ENCODE measurements around the gene PRAMEF9. TPM values are rescaled to one million over a fixed set of nuclear protein-coding genes. Genes with fewer than 3 reads are reported as not detected.
"Not testable (repeated sequence)": the region's sequence is repeated elsewhere in the genome, so short reads cannot be mapped to it uniquely, and the experiment has no call there.

PRAMEF9 gene
- total and polyA plus RNA-seq, 9 of the 15 experiments (the other 6 are each of a cell fraction or from before 2014, with no cell fraction given), result not detected

DNA sequence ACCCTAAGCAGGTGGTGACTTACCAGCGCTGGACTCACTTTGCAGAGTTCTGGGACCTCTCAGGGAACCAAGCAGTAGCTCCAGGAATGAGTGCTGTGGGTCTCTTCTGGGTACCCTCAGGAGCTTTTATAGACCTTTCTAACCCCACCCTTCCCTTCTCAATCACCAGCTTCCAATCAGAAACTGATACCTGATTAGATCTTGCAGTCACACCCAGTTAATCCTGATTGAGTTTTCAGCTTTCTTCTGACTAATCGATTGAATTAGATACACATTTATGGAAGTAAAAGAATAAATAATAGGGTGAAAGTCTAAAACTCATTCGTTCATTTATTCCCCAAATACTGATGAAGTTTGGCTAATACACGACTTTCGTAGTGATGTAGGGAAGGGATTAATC is 29.7 kb downstream of the PRAMEF9 start, which contains the start of gene PRAMEF13:
Gene PRAMEF13, minus strand, starts transcription at position 101 of the 400 bp plus-strand sequence. CDS start 1,820 bp downstream, outside the sequence.
- FAIRE-seq; DNase-seq (ENCODE audit: extremely low read depth in 1 of 4, low spot score in 3 of 4); intact Hi-C loops (cut with micrococcal nuclease); CTCF ChIA-PET (ENCODE audit: low intra/inter-chr PET ratio); H3K36me3 ChIP-seq (ENCODE audit: control insufficient read depth, insufficient read depth, low read length); ATAC-seq; H2AFZ ChIP-seq (ENCODE audit: low read depth, low read length); H3K79me2 ChIP-seq (ENCODE audit: control insufficient read depth, insufficient read depth, low read length); H3K27me3 ChIP-seq (ENCODE audit: control insufficient read depth in 2 of 2, insufficient read depth in 2 of 2, low read length in 2 of 2); H3K27ac ChIP-seq (ENCODE audit: extremely low read depth, low read depth, low read length); H3K9me1 ChIP-seq (ENCODE audit: control insufficient read depth, insufficient read depth, low read length); in situ Hi-C loops (cut with MboI); H4K20me1 ChIP-seq (replicated peaks; ENCODE audit: control insufficient read depth, insufficient read depth, low read length); BruUV-seq (replicated peaks); H3K4me3 ChIP-seq; H3K4me1 ChIP-seq (replicated peaks in 1 of 2; ENCODE audit: control insufficient read depth in 2 of 2, insufficient read depth in 2 of 2, low read length in 2 of 2); H3K9me3 ChIP-seq (replicated peaks; ENCODE audit: control insufficient read depth, insufficient read depth, low read depth, low read length); H3K9ac ChIP-seq (ENCODE audit: insufficient read depth in 1 of 2, low read depth in 2 of 2, low read length in 2 of 2); H3K4me2 ChIP-seq (ENCODE audit: insufficient read depth, low read length); POLR2A ChIA-PET: not testable (repeated sequence)
- WGBS (ENCODE audit: insufficient coverage, low coverage, missing lambda C conversion rate), result no CpG with 5 or more reads among the region's 5 CpGs

DNA sequence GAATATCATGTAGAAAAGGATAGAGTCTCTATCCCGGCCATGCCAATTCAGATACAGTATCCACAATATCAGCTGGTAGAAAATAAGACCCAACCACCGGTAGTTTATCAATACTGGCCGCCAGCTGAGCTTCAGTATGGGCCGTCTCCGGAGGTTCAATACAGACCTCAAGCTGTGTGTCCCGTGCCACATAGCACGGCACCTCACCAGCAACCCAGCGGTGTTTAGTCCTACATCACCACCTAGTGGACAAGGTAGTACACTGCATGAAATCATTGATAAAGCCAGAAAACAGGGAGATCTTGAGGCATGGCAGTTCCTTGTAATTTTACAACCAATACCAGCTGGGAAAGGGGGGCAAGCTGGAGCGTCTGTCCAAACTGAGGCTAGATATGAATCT is 37.1 kb downstream of the PRAMEF9 start:
- H2AFZ ChIP-seq (ENCODE audit: low read depth, low read length); POLR2A ChIA-PET; H3K27ac ChIP-seq (ENCODE audit: extremely low read depth, low read depth, low read length); FAIRE-seq; H3K79me2 ChIP-seq (ENCODE audit: control insufficient read depth, insufficient read depth, low read length); in situ Hi-C loops (cut with MboI); BruUV-seq (replicated peaks); H3K9me1 ChIP-seq (ENCODE audit: control insufficient read depth, insufficient read depth, low read length); H4K20me1 ChIP-seq (replicated peaks; ENCODE audit: control insufficient read depth, insufficient read depth, low read length); H3K4me2 ChIP-seq (ENCODE audit: insufficient read depth, low read length); H3K4me1 ChIP-seq (replicated peaks in 1 of 2; ENCODE audit: control insufficient read depth in 2 of 2, insufficient read depth in 2 of 2, low read length in 2 of 2); H3K9ac ChIP-seq (ENCODE audit: insufficient read depth in 1 of 2, low read depth in 2 of 2, low read length in 2 of 2); H3K27me3 ChIP-seq (ENCODE audit: control insufficient read depth in 2 of 2, insufficient read depth in 2 of 2, low read length in 2 of 2); H3K4me3 ChIP-seq; DNase-seq (ENCODE audit: extremely low read depth in 1 of 4, low spot score in 3 of 4); intact Hi-C loops (cut with micrococcal nuclease); H3K9me3 ChIP-seq (replicated peaks; ENCODE audit: control insufficient read depth, insufficient read depth, low read depth, low read length); H3K36me3 ChIP-seq (ENCODE audit: control insufficient read depth, insufficient read depth, low read length); CTCF ChIA-PET (ENCODE audit: low intra/inter-chr PET ratio): not testable (repeated sequence)
- no CpG with 5 or more reads among the region's 9 CpGs for WGBS (ENCODE audit: insufficient coverage, low coverage, missing lambda C conversion rate)
- peak; percentile 57; the same call in 1 of the 3 replicates for ATAC-seq

DNA sequence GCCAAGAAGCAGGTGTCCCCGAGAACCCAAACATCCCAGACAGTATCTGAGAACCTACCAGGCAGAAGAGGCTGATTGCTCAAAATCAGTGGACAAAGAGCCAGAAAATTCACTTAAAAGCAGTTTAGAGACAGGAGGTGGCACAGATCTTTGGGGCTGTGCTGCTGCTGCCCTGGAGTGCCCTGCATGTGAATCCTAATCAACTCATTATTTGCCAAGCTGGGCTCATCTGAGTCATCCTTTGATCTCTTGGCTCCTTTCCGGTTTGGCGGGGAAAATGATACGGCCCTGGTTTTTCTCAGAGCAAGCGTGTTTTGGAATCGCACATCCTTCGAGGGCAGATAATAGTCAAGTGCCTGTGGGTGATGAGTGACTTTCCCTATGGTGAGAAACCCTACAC is 45.0 kb downstream of the PRAMEF9 start:
- BruUV-seq (replicated peaks); H3K9me3 ChIP-seq (replicated peaks; ENCODE audit: control insufficient read depth, insufficient read depth, low read depth, low read length); in situ Hi-C loops (cut with MboI); FAIRE-seq; H3K4me2 ChIP-seq (ENCODE audit: insufficient read depth, low read length); H3K4me1 ChIP-seq (replicated peaks in 1 of 2; ENCODE audit: control insufficient read depth in 2 of 2, insufficient read depth in 2 of 2, low read length in 2 of 2); H3K79me2 ChIP-seq (ENCODE audit: control insufficient read depth, insufficient read depth, low read length); H3K36me3 ChIP-seq (ENCODE audit: control insufficient read depth, insufficient read depth, low read length); intact Hi-C loops (cut with micrococcal nuclease); H3K4me3 ChIP-seq; CTCF ChIA-PET (ENCODE audit: low intra/inter-chr PET ratio); POLR2A ChIA-PET; H3K9ac ChIP-seq (ENCODE audit: insufficient read depth in 1 of 2, low read depth in 2 of 2, low read length in 2 of 2); H2AFZ ChIP-seq (ENCODE audit: low read depth, low read length); H3K27ac ChIP-seq (ENCODE audit: extremely low read depth, low read depth, low read length); DNase-seq (ENCODE audit: extremely low read depth in 1 of 4, low spot score in 3 of 4); H4K20me1 ChIP-seq (replicated peaks; ENCODE audit: control insufficient read depth, insufficient read depth, low read length); H3K27me3 ChIP-seq (ENCODE audit: control insufficient read depth in 2 of 2, insufficient read depth in 2 of 2, low read length in 2 of 2); H3K9me1 ChIP-seq (ENCODE audit: control insufficient read depth, insufficient read depth, low read length); ATAC-seq: not testable (repeated sequence)
- WGBS (ENCODE audit: insufficient coverage, low coverage, missing lambda C conversion rate), result no CpG with 5 or more reads among the region's 7 CpGs

DNA sequence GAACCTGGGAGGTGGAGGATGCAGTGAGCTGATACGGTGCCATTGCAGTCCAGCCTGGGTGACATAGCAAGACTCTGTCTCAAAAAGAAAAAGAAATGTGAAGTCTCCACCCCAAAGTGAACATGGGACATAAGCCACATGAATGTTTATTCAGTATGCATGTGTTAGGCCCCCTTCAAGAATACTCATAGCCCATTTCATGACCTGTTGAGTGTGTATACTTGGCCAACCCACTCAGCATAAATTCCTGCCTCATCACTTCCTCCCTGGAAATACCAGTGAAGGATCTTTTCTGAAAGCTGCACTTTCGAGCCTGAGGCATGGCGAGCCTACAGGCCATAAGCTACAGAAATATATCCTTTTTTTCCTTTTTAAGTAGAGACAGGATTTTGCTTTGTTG is 47.6 kb downstream of the PRAMEF9 start:
- FAIRE-seq; H2AFZ ChIP-seq (ENCODE audit: low read depth, low read length); DNase-seq (ENCODE audit: extremely low read depth in 1 of 4, low spot score in 3 of 4); POLR2A ChIA-PET; H3K4me3 ChIP-seq; H3K9me3 ChIP-seq (replicated peaks; ENCODE audit: control insufficient read depth, insufficient read depth, low read depth, low read length); H3K79me2 ChIP-seq (ENCODE audit: control insufficient read depth, insufficient read depth, low read length); H3K36me3 ChIP-seq (ENCODE audit: control insufficient read depth, insufficient read depth, low read length); H3K4me1 ChIP-seq (replicated peaks in 1 of 2; ENCODE audit: control insufficient read depth in 2 of 2, insufficient read depth in 2 of 2, low read length in 2 of 2); H3K27me3 ChIP-seq (ENCODE audit: control insufficient read depth in 2 of 2, insufficient read depth in 2 of 2, low read length in 2 of 2); ATAC-seq; H4K20me1 ChIP-seq (replicated peaks; ENCODE audit: control insufficient read depth, insufficient read depth, low read length); intact Hi-C loops (cut with micrococcal nuclease); H3K4me2 ChIP-seq (ENCODE audit: insufficient read depth, low read length); H3K27ac ChIP-seq (ENCODE audit: extremely low read depth, low read depth, low read length); in situ Hi-C loops (cut with MboI); H3K9ac ChIP-seq (ENCODE audit: insufficient read depth in 1 of 2, low read depth in 2 of 2, low read length in 2 of 2); H3K9me1 ChIP-seq (ENCODE audit: control insufficient read depth, insufficient read depth, low read length); CTCF ChIA-PET (ENCODE audit: low intra/inter-chr PET ratio); BruUV-seq (replicated peaks): not testable (repeated sequence)
- no CpG with 5 or more reads among the region's 3 CpGs for WGBS (ENCODE audit: insufficient coverage, low coverage, missing lambda C conversion rate)

Data from K562 (cell line).